ENCODE results near the gene CYP11A1. TPM values are rescaled to one million over a fixed set of nuclear protein-coding genes. Genes with fewer than 3 reads are reported as not detected.

The CYP11A1 gene
- total RNA-seq, 4 donors from 2014 or later = 1.3 to 17.0 (median 9.5) TPM

- intact Hi-C loops (cut with DNase I) = loop anchor here (5.0 to 10.0 kb wide), 2 partner anchors 244 to 387 kb away; no protein-coding TSS in a partner anchor
- Histone ChIP-seq H3K4me1 (peaks cover 8 to 41% (median 12%) of the 10 kb centered on the region in 3 donors), H3K36me3 (no peaks in the 10 kb centered on the region), H3K27me3 (peaks cover 0 to 15% (median 0%) of the 10 kb centered on the region in 4 donors), H3K9me3 (no peaks in the 10 kb centered on the region), H3K27ac (no peak overlapping the region), H3K4me3 (no peak overlapping the region)
- TF ChIP-seq, protein P1, sequence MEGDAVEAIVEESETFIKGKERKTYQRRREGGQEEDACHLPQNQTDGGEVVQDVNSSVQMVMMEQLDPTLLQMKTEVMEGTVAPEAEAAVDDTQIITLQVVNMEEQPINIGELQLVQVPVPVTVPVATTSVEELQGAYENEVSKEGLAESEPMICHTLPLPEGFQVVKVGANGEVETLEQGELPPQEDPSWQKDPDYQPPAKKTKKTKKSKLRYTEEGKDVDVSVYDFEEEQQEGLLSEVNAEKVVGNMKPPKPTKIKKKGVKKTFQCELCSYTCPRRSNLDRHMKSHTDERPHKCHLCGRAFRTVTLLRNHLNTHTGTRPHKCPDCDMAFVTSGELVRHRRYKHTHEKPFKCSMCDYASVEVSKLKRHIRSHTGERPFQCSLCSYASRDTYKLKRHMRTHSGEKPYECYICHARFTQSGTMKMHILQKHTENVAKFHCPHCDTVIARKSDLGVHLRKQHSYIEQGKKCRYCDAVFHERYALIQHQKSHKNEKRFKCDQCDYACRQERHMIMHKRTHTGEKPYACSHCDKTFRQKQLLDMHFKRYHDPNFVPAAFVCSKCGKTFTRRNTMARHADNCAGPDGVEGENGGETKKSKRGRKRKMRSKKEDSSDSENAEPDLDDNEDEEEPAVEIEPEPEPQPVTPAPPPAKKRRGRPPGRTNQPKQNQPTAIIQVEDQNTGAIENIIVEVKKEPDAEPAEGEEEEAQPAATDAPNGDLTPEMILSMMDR (IDR thresholded peaks at IDR 0.05) = no peak
- no peak for TF ChIP-seq POLR2A (IDR thresholded peaks at IDR 0.05)
- no peak for DNase-seq
- 64 to 74% methylated on average over 14 to 15 of the region's 15 CpGs for WGBS, 2 donors
Measured at GRCh38 chr15:74377831-74378766, 10.7 kb upstream of the CYP11A1 start.

DNA sequence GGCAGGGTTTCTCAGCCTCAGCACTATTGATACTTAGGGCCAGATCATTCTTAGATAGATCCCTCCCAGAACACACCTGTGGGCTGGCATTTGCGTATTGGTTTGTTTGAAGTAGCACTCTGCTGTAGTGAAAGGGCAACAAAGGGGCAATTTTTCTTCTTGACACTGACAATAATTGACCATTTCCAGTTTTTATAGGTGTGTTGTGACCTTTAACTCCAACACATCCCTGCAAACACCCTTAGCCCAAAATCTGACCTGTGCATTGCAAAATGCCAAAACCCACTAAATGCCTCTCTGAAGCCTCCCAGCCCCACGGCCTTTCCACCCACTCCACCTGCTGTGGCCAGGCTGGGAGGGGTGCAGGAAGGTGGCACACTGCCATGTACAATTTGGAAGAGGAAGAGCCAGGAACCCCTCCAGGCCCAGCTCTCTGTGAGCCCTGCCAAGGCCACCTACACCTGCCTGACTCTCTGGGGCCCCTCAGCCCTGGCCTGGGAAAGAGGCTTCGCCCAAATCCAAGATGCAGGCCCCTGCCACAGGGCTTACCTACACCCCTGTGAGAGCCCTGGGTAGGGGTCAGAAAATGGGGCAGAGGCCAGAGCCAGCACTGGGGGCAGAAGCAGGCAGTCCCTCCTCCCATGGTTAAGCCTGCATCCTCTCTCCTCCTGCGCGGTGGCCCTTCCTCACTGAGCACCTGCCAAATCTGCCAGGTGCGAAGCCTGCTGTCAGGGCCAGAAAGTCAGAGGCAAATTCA lies 9.6 kb upstream of the CYP11A1 start:
- no peak for DNase-seq
- no peak overlapping the region for H3K27ac ChIP-seq
- WGBS, 2 donors = 66 to 92% methylated on average over 1 to 3 of the region's 6 CpGs
- TF ChIP-seq POLR2A (IDR thresholded peaks at IDR 0.05) = no peak
- TF ChIP-seq, protein P1 (IDR thresholded peaks at IDR 0.05) = no peak
- intact Hi-C loops (cut with DNase I) = loop anchor here (5.0 to 10.0 kb wide), 2 partner anchors 245 to 388 kb away; no protein-coding TSS in a partner anchor
- H3K27me3 ChIP-seq = peaks cover 0 to 14% (median 0%) of the 10 kb centered on the region in 4 donors
- H3K4me3 ChIP-seq = no peak overlapping the region
- H3K36me3 ChIP-seq = no peaks in the 10 kb centered on the region
- no peaks in the 10 kb centered on the region for H3K9me3 ChIP-seq
- H3K4me1 ChIP-seq = peaks cover 8 to 32% (median 12%) of the 10 kb centered on the region in 3 donors

- WGBS, 2 donors = 50 to 100% methylated on average over 1 of the region's 1 CpG
- no peak for DNase-seq
- Histone ChIP-seq H3K36me3 (no peaks in the 10 kb centered on the region), H3K27me3 (peaks cover 0 to 7% (median 0%) of the 10 kb centered on the region in 4 donors), H3K4me1 (peaks cover 8 to 30% (median 12%) of the 10 kb centered on the region in 3 donors), H3K27ac (no peak overlapping the region), H3K9me3 (no peaks in the 10 kb centered on the region), H3K4me3 (no peak overlapping the region)
- TF ChIP-seq POLR2A (IDR thresholded peaks at IDR 0.05) = no peak
- TF ChIP-seq, protein P1 (IDR thresholded peaks at IDR 0.05) = no peak
- intact Hi-C loops (cut with DNase I) = loop anchor here (5.0 to 10.0 kb wide), 2 partner anchors 246 to 389 kb away; no protein-coding TSS in a partner anchor
Measured at GRCh38 chr15:74376226-74376625, 8.8 kb upstream of the CYP11A1 start.

- no peak overlapping the region for H3K4me3 ChIP-seq
- H3K27ac ChIP-seq = no peak overlapping the region
- H3K36me3 ChIP-seq = no peaks in the 10 kb centered on the region
- TF ChIP-seq POLR2A (IDR thresholded peaks at IDR 0.05) = no peak
- TF ChIP-seq, protein P1 (IDR thresholded peaks at IDR 0.05) = peak; percentile 71 to 89 (median 86)
- WGBS, 2 donors = 9 to 14% methylated on average over 7 to 9 of the region's 9 CpGs
- no peaks in the 10 kb centered on the region for H3K27me3 ChIP-seq
- DNase-seq = no peak
- intact Hi-C loops (cut with DNase I) = loop anchor here (5.0 to 10.0 kb wide), 2 partner anchors 247 to 390 kb away; no protein-coding TSS in a partner anchor
- peaks cover 8 to 30% (median 12%) of the 10 kb centered on the region in 3 donors for H3K4me1 ChIP-seq
- no peaks in the 10 kb centered on the region for H3K9me3 ChIP-seq
Measured at GRCh38 chr15:74375303-74375693, 7.9 kb upstream of the CYP11A1 start.

All from esophagus squamous epithelium (tissue), 5 donors.